ENCODE data around the gene ZSCAN5A. TPM values are rescaled to one million over a fixed set of nuclear protein-coding genes. Genes with fewer than 3 reads are reported as not detected.
"Not testable (repeated sequence)": the region's sequence is repeated elsewhere in the genome, so short reads cannot be mapped to it uniquely, and the experiment has no call there.

The ZSCAN5A gene
- total RNA-seq, 1 experiment from 2014 or later, result 14.2 TPM

- DNase-seq (ENCODE audit: low spot score), result peak; percentile 12
Observed at GRCh38 chr19:56211718-56212117, 102.9 kb downstream of the ZSCAN5A start.

DNA sequence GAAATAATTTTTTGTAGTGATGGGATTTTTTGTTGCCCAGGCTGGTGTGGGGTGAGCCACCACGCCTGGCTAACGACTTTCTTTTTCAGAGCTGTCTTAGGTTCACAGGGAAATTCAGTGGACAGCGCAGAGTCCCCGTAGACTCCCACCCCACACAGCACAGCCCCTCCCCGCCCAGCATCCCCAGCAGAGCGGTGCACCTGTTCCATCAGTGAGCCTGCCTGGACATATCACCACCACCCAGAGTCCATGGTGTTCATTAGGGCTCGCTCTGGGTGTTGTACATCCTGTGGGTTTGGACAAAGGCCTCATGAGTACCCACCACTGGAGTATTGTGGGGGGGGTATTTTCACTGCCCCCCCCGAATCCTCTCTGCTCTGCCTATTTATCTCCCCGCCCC lies 104.6 kb downstream of the ZSCAN5A start:
- DNase-seq (ENCODE audit: low spot score), result not testable (repeated sequence)

DNA sequence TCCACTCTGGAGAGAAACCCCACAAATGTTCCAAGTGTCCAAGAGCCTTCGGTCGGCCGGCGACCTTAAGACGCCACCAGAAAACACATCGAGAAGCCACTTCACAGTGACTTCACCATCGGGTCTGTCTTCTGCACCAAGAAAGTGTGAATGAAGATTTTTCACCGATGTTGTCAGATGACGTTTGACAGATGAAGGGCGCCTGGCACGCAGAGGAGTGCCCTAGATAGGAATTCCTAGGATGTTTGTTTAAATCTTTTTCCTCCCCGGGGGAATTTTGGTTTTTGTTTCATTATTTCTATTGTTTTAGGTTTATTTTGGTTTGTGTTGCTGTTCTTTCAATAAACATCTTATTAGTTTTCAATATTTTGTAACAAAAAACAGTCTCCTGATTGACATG lies 105.5 kb downstream of the ZSCAN5A start:
- DNase-seq (ENCODE audit: low spot score), result no peak

GRCh38 chr19:56207581-56207980 lies 107.1 kb downstream of the ZSCAN5A start:
- not testable (repeated sequence) for DNase-seq (ENCODE audit: low spot score)

DNA sequence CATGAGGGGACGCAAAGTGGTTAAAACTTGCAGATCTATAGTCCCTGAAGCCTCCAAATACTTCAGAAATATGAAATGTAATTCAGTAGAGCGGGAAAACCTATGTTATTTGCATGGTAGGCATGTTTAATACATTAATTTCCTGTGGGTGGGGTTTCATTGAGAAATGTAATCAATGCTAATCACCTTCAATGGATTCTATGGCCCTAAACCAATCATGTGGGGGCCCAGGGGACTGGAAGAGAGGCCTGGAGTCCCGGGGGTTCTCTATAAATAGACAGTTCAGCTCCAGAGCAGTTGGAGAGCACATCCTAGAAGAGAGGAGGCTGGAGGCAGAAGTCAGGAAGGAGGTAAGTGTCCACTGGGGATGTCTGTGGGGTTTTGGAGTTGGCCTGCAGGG lies 112.7 kb downstream of the ZSCAN5A start, which contains the start of gene ZSCAN5C:
Gene ZSCAN5C, plus strand, starts transcription at position 301 of the 400 bp plus-strand sequence. CDS start 3,641 bp downstream, outside the sequence.
- DNase-seq (ENCODE audit: low spot score), result no peak

DNA sequence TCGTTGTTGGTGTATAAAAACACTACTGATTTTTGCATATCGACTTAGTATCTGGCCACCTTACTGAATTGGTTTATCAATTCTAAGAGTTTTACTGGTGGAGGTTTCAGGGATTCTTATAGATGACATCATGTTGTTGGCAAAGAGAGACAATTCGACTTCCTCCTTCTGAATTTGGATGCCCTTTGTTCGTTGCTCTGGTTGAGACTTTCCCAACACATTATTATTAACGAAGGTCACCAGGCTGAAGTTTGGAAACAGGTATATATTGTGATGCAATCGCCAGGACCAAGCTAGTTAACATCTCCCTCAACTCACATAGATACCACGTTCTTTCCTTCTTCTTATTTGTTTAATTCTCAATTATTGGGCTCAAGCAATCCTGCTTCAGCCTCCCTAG lies 115.0 kb downstream of the ZSCAN5A start:
- no peak for DNase-seq (ENCODE audit: low spot score)

DNA sequence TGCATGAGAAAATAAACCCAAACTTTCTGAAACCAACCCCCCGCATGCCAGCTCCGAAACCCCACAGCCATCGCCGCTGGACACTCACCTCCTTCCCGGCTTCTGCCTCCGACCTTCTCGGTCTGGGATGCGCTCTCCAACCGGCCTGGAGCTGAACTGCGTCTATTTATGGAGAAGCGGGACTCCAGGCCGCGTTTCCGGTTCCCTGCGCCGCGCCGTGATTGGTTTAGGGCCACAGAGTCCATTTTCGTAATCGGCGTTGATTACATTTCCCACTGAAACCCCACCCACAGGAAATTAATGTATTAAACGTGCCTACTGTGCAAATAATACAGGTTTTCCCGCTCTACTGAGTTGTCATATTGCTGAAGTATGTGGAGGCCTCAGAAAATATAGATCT lies 117.0 kb downstream of the ZSCAN5A start, which contains the start of gene ZSCAN5B:
Gene ZSCAN5B, minus strand, starts transcription at position 138 of the 400 bp plus-strand sequence. CDS start 4,731 bp downstream, outside the sequence.
- DNase-seq (ENCODE audit: low spot score), result not testable (repeated sequence)

DNA sequence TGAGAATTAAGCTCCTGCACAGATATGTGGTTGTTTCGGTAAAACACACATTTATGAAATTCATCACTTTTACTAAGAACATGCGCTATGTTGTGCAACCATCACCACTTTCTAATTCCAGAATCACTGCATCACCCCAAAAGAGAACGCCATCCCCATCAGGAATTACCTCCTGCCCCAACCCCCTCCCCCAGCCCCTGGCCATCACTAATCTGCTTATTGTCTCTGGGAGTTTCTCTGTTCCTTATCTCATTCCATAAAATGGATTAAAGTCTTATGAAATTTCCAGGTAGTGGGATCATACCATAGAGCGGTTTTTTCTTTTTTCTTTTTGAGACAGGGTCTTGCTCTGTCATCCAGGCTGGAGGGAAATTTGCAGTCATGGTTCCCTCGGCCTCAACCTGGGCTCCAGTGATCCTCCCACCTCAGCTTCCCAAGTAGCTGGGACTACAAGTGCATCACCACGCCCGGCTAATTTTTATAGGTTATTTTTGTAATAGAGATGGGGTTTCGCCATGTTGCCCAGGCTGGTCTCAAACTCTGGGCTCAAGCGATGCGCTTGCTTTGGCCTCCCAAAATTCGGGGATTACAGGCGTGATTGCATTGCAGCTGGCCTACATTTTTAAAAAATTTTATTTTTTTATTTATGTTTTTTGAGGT lies 120.5 kb downstream of the ZSCAN5A start:
- no peak for DNase-seq (ENCODE audit: low spot score)

DNA sequence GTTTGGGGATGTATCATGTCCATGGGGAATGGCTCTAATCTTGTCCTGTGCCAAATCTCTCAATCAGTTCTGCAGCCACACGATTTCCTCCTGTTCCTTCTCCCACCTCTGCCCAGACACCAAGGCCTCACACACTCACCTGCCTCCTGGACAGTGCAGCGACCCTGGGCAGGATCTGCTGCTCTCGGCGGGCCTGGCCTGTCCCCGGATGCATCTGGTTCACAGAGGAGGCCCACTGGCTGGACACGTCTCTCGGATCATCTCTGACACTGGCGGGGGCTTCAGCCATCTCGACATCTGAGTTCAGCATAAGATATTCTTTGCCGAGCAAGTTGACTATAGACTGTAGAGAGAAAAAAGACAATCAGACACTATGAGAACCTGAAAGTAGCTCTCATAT lies 122.9 kb downstream of the ZSCAN5A start:
- no peak for DNase-seq (ENCODE audit: low spot score)

GRCh38 chr19:56191115-56191514 lies 123.5 kb downstream of the ZSCAN5A start:
- DNase-seq (ENCODE audit: low spot score), result no peak

- peak; percentile 10 for DNase-seq (ENCODE audit: low spot score)
Observed at GRCh38 chr19:56189785-56190184, 124.9 kb downstream of the ZSCAN5A start.

DNA sequence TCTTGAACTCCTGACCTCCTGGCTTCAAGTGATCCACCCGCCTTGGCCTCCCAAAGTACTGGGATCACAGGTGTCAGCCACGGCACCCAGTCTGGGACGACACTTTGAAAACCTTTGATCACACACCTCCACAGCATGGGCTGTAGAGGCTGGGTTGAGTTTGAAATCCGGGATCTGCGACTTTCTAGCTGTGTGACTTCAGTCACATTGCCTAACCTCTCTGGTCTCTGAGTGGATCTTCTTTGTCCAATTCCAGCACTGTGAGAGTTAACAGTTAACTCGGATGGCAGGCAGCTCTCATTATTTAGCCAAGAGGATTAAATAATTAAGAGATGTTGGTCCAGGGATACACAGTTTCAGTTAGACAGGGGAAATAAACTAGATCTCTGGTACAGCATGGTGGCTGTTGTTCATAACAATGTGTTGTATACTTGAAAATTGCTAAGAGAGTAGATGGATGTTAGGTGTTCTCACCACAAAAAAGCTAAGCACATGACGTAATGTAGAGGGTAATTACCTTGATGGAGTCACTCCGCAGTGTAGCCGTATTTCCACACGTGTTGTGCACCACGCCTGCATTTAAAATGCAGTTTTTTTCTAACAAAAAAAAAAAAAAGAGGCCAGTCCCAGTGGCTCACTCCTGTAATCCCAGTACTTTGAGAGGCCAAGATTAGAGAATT lies 136.9 kb downstream of the ZSCAN5A start:
- DNase-seq (ENCODE audit: low spot score), result no peak

GRCh38 chr19:56176881-56177280 lies 137.8 kb downstream of the ZSCAN5A start:
- no peak for DNase-seq (ENCODE audit: low spot score)

- DNase-seq (ENCODE audit: low spot score), result not testable (repeated sequence)
Observed at GRCh38 chr19:56176310-56176709, 138.3 kb downstream of the ZSCAN5A start.

GRCh38 chr19:56175861-56176307 lies 138.8 kb downstream of the ZSCAN5A start, which contains the start of gene GALP:
GALP (plus strand) TSS chr19:56176008; CDS start chr19:56177109, 1,101 bp downstream.
- not testable (repeated sequence) for DNase-seq (ENCODE audit: low spot score)

DNA sequence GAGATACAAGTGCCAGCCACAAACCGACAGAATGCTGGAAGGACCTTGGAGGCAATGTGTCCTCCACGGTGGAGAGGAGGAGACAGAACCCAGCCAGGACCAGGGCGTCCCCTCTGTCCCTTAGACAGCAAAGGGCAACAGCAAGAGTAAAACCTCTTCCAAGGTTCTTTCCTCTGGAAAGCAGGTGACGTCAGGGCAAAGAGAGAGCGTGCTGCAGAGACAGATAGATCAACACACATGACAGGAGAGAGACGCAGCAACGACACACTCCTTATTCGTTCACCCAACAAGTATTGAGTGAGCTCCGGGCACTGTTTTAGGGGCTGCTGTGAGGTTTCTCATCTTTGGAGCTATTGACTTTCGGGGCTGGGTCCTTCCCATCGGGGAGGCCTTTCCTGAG lies 140.1 kb downstream of the ZSCAN5A start:
- no peak for DNase-seq (ENCODE audit: low spot score)

DNA sequence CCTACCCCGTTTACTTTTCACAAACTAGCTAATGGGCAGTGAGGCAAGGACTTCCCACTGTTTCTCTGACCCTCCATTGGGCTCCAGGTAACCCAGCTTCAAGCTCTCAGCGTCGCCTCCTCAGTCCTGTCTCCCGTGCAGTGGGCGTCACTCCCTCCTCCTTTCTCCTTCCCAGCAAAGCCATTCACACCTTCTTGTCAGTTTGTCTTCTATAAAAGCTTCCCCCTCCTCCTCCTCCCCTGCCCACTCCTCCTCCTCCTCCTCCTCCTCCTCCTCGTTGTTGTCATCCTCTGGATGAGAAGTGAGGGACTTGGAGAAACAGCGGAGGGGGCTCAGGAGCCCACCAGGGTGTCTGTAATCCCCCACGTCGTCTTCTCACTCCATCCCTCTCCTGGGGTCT lies 140.6 kb downstream of the ZSCAN5A start:
- no peak for DNase-seq (ENCODE audit: low spot score)

Small RNA genes within 50 kb of the gene (small RNA-seq; reads per million reads assigned to genes)
- gene RF00019, result not detected

Other genes starting within 250 kb of the ZSCAN5A start
- 186 and 208 TPM in 2 replicates for gene ZNF787, start 193.5 kb downstream of the ZSCAN5A start, total RNA-seq (2014; rRNA removed; shearing (Covaris generic))
- gene ZNF444, start 173.6 kb downstream of the ZSCAN5A start, total RNA-seq (2014; rRNA removed; shearing (Covaris generic)), result 73.7 and 112 TPM in 2 replicates
- not detected in 2 replicates for gene GALP, start 138.8 kb downstream of the ZSCAN5A start, total RNA-seq (2014; rRNA removed; shearing (Covaris generic))
- not detected in 2 replicates for gene ZSCAN5B, start 117.1 kb downstream of the ZSCAN5A start, total RNA-seq (2014; rRNA removed; shearing (Covaris generic))
- not detected in 2 replicates for gene ZSCAN5C, start 112.6 kb downstream of the ZSCAN5A start, total RNA-seq (2014; rRNA removed; shearing (Covaris generic))
- gene EDDM13, start 42.1 kb downstream of the ZSCAN5A start, total RNA-seq (2014; rRNA removed; shearing (Covaris generic)), result not detected in 2 replicates
- gene ZNF582, start 78.7 kb upstream of the ZSCAN5A start, total RNA-seq (2014; rRNA removed; shearing (Covaris generic)), result not detected in 2 replicates
- not detected in 2 replicates for gene ZNF583, start 89.5 kb upstream of the ZSCAN5A start, total RNA-seq (2014; rRNA removed; shearing (Covaris generic))
- not detected in 2 replicates for gene ZNF667, start 162.5 kb upstream of the ZSCAN5A start, total RNA-seq (2014; rRNA removed; shearing (Covaris generic))
- not detected in 2 replicates for gene ZNF471, start 193.0 kb upstream of the ZSCAN5A start, total RNA-seq (2014; rRNA removed; shearing (Covaris generic))
- not detected in 2 replicates for gene ZFP28, start 224.1 kb upstream of the ZSCAN5A start, total RNA-seq (2014; rRNA removed; shearing (Covaris generic))